ENCODE measurements around the gene IL4. TPM values are rescaled to one million over a fixed set of nuclear protein-coding genes. Genes with fewer than 3 reads are reported as not detected.

IL4 gene
- total and polyA plus RNA-seq, 2 of the 13 experiments (the other 11 are each of a cell fraction or from before 2014, with no cell fraction given): not detected

DNA sequence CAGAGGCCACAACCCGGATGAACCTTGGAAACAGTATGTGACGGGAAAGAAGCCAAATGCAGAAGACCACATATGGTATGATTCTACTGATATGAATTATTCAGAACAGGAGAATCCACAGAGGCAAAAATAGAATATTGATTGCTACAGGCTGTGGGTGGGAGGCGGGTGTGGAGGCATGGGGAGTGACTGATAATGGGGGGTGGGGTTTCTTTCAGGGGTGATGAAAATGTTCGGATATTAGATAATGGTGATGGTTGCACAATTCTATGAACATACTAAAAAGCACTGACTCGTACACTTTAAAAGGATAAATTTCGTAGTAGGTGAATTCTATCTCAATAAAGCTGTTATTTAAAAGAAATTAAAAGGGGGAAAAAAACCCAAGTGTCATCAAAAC lies 10.7 kb downstream of the IL4 start:
- H3K36me3 ChIP-seq (replicated peaks in 1 of 2; ENCODE audit: control insufficient read depth in 1 of 2, insufficient read depth in 2 of 2, low read length in 2 of 2): no peaks in the 10 kb centered on the region
- H3K27ac ChIP-seq (ENCODE audit: extremely low read length, insufficient read depth, low read length): no peak overlapping the region
- H3K4me1 ChIP-seq (ENCODE audit: insufficient read depth, low read length): peaks cover 17% of the 10 kb centered on the region
- no peak overlapping the region for H3K9ac ChIP-seq (ENCODE audit: insufficient read depth, low read depth, low read length)
- TF ChIP-seq, protein P1, sequence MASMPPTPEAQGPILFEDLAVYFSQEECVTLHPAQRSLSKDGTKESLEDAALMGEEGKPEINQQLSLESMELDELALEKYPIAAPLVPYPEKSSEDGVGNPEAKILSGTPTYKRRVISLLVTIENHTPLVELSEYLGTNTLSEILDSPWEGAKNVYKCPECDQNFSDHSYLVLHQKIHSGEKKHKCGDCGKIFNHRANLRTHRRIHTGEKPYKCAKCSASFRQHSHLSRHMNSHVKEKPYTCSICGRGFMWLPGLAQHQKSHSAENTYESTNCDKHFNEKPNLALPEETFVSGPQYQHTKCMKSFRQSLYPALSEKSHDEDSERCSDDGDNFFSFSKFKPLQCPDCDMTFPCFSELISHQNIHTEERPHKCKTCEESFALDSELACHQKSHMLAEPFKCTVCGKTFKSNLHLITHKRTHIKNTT (CRISPR knock-in tag; IDR thresholded peaks at IDR 0.05): no peak
- TF ChIP-seq, protein P2, sequence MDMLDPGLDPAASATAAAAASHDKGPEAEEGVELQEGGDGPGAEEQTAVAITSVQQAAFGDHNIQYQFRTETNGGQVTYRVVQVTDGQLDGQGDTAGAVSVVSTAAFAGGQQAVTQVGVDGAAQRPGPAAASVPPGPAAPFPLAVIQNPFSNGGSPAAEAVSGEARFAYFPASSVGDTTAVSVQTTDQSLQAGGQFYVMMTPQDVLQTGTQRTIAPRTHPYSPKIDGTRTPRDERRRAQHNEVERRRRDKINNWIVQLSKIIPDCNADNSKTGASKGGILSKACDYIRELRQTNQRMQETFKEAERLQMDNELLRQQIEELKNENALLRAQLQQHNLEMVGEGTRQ (IDR thresholded peaks at IDR 0.05; ENCODE audit: low read depth, low read length): no peak
- TF ChIP-seq, protein P2 (CRISPR knock-in tag; IDR thresholded peaks at IDR 0.05; ENCODE audit: borderline replicate concordance): no peak
- TF ChIP-seq MAFF (IDR thresholded peaks at IDR 0.05; ENCODE audit: low read depth, low read length): no peak
- no peaks in the 10 kb centered on the region for H3K9me3 ChIP-seq (ENCODE audit: low read length)
- in situ Hi-C loops (cut with HindIII; ENCODE audit: extremely low pct_ligation_motif_present, low pct_unique_long_range_greater_than_20kb) (no loop called here), intact Hi-C loops (cut with micrococcal nuclease; ENCODE audit: unreplicated experiment) (no loop called here)
- no peak overlapping the region for H2AFZ ChIP-seq (ENCODE audit: low read length)
- ATAC-seq: no peak
- BruUV-seq (replicated peaks): no TSS peak
- H4K20me1 ChIP-seq (ENCODE audit: insufficient read depth, low read length): no peaks in the 10 kb centered on the region
- no peaks in the 10 kb centered on the region for H3K79me2 ChIP-seq (ENCODE audit: insufficient read depth, low read length)
- H3K4me2 ChIP-seq (ENCODE audit: low read depth, low read length): no peak overlapping the region
- no peak for FAIRE-seq
- DNase-seq (ENCODE audit: low spot score): no peak
- ChIA-PET CTCF (ENCODE audit: low intra/inter-chr PET ratio, low total read pairs) (no interaction called here), POLR2A (no interaction called here)
- no peaks in the 10 kb centered on the region for H3K27me3 ChIP-seq (ENCODE audit: control insufficient read depth in 1 of 2, insufficient read depth in 2 of 2, low read length in 2 of 2)
- 80% methylated on average over 6 of the region's 6 CpGs for WGBS (ENCODE audit: low lambda C conversion rate)
- no peak overlapping the region for H3K4me3 ChIP-seq (replicated peaks in 1 of 3; ENCODE audit: insufficient read depth in 1 of 3, low read depth in 2 of 3, low read length in 3 of 3)

Measured in HepG2 (cell line).